GM19397 (cell line): Measurements from ENCODE around the gene TAF6.

Experiments
- ATAC-seq: cut with Tn5 transposase; IDR thresholded peaks from one replicate; pipeline ENCODE4 v1.9.1; 2021; ENCODE audit warnings: mild to moderate bottlenecking, moderate library complexity; ENCODE audit not compliant: unreplicated experiment

Gene TAF6

GRCh38 chr7:100124301-100125230 is 5.4 kb upstream of the TAF6 start:
- no peak for ATAC-seq

- ATAC-seq: no peak
These were observed 3.4 kb upstream of the TAF6 start for GRCh38 chr7:100122568-100122967.

- ATAC-seq: no peak
These were observed 2.9 kb upstream of the TAF6 start for GRCh38 chr7:100122067-100122466.

GRCh38 chr7:100120733-100121036 is 1.5 kb upstream of the TAF6 start:
- no peak for ATAC-seq

- ATAC-seq: peak; percentile 26
These were observed 993 bp upstream of the TAF6 start for GRCh38 chr7:100119970-100120732.

GRCh38 chr7:100118388-100119071 is 628 bp downstream of the TAF6 start:
- ATAC-seq: no peak

- ATAC-seq: no peak
These were observed 4.1 kb downstream of the TAF6 start for GRCh38 chr7:100115026-100115425.

DNA sequence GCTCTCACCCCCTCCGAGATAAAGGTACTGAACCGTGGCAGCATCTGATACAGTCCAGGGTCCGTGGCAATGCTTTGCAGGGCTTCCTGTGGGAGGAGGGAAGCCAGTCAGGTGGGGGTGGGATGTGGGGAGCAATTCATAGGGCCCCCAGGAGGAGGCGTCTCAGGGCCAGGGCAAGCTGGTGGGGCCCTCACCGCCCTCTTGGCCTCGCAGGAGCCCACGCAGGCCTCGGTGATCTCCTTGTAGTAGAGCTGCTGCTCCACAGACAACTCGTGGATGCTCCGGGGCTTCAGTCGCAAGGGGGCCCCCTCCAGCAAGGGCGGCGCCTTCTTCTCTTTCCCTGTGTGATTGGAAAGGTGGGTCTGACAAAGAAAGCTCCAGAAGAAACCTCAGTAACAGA is 7.2 kb downstream of the TAF6 start:
- no peak for ATAC-seq

- ATAC-seq: no peak
These were observed 8.0 kb downstream of the TAF6 start for GRCh38 chr7:100111156-100111555.

DNA sequence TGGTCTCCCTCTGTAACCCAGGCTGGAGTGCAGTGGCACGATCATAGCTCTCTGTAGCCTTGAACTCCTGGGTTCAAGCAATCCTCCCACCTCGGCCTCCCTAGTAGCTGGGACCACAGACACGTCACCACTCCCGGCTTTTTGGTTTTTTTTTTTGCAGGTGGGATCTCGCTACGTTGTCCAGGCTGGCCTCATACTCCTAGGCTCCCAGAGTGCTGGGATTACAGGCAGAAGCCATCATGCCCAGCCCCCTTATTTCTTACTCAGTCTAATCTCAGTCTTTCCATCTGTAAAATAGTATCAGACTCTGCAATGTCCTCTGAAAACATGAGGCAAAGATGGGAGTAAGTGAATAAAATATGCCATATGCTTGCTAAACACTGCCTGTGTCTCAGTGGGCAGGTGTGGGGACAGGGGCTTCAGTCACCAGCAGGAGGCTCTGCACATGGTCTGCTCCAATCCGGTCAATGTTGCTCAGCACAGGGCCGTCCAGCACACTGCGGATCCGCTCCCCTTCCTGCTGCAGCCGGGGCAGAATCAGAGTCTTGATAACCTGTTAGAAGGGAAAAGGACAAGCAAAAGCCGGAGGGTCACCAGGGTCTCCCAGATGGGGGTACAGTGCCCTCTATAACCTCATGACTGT is 9.5 kb downstream of the TAF6 start:
- ATAC-seq: no peak

GRCh38 chr7:100107890-100108289 is 11.3 kb downstream of the TAF6 start:
- ATAC-seq: no peak

DNA sequence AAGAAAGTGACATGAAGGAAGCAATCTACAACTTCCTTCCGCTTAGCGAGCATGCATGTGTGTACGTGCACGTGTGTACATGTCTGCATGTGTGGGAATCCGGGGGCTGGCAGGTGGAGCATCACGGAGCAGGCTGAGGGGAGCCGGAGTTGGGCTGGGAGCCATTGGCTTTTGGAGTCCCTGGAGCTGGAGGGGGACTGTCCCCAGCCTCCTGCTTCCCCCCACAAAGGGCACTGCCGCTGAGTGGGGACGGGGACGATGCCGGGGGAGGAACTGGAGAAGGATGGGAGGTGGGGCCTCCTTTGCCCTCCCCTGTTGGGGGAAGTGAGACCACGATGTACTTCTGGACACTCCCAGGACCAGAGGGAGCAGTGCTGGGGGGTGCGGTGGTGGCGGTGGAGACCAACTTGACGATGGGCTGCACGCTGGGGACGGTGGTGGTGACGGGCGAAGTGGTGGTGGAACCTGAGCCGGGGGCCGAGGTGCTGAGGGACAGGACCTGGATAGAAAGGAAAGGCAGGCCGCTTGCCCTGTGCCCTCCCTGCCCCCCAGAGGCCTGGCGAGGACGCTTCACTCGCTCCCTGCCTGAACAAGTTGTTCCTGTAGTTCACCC is 11.9 kb downstream of the TAF6 start:
- no peak for ATAC-seq

- ATAC-seq: no peak
These were observed 12.5 kb downstream of the TAF6 start for GRCh38 chr7:100106633-100107032.

- ATAC-seq: no peak
These were observed 13.6 kb downstream of the TAF6 start for GRCh38 chr7:100105534-100105933.

DNA sequence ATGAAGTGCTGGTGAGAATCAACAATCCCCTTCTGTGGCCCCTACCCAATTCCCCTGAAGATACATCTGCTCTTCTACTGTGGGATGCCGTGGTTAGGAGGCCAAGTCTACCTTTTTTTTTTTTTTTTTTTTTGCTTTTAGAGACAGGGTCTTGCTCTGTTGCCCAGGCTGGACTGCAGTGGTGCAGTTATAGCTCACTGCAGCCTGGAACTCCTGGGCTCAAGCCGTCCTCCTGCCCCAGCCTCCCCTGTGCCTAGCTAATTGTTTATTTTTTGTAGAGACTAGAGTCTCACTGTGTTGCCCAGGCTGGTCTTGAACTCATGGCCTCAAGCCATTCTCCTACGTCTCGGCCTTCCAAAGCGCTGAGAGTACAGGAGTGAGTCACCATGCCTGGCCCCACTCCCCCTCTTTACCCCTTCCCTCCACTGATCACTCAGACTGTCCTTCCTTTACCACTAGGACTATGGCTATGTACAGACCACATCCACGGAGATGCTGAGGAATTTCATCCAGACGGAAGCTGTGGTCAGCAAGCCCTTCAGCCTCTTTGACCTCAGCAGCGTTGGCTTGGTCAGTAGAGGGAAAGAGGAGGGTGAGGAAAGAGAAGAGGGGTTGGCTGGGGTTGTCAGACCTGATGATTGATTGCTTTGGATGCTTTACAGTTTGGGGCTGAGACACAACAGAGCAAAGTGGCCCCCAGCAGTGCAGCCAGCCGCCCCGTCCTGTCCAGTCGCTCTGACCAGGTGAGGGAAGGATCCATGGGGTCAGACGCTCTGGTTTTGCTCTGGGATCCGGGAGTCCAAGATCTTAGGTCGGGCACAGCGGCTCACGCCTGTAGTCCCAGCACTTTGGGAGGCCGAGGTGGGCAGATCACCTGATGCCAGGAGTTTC is 16.0 kb downstream of the TAF6 start:
- ATAC-seq: no peak

DNA sequence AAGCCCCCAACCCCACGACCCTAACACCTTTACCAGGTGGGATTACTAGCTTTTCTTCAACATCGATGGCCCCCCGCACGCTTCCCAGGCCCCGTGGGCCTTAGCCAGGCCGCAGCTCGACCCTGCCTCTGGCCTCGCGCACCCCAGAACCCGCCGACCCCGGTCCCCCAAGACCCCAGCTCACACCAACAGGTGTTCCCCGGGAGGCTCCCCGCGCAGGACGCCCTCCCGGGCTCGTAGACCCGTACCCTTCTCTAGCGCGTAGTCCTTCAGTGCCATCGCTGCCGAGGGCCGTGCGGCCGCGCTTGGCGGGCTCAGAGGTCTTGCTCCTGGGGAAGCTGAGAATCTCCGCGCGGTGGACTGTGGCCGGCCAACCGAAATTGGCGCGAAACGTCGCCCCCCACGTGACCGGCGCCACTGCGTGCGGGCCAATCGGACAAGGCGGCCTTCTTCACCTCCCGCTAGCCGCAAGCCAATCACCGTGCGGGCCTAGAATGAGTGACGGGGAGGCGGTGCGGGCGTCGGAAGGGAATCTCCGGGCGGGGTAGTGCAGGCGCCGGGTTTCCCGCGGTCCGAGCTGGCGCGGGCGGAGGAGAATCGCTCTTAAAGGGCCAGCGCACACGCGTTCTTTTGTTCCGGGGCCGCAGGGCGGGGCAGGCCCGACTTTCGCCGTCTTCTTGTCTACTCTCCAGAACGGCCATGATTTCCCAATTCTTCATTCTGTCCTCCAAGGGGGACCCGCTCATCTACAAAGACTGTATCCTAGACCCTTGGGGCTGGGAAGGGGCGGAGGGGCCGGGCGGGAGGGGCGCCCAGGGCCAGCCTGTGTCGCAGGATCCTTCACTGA is 17.9 kb downstream of the TAF6 start, which contains the start of the genes AP4M1 and MCM7:
Gene AP4M1 (plus strand): TSS at position 628 of the 847 bp plus-strand sequence. CDS start 72 bp downstream, at position 700.
Gene MCM7 (minus strand): TSS at position 382 of the 847 bp plus-strand sequence. CDS start 103 bp downstream, at position 279.
- ATAC-seq: peak; percentile 83

DNA sequence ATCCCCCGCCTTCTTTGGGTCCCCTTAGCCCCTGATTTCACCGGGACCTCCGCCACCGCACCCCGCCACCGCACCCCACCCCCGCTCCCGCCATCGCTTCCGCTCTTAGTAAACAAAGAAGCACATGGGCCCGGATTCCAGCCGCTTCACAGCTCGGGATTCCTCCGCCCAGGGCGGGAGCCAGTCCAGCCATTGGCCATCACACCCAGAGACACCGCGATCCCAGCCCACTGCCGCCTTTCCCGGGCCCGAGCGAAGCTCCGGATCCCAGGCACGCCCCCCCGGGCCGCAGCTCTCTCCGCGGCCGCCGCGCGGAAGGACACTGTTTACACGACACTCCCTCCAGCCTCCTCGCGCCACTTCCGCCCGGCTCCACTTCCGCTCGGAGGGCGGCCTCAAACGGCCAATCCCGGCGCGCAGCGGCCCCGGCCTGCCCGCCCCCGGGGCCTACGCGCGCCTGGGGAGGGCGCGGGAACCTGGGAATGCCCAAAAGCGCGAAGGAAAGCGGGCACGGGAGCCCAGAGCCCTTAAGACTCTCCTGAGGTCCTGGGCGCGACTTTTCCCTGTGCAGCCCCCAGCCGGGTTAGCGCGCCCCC is 18.6 kb downstream of the TAF6 start:
- ATAC-seq: peak; percentile 65

DNA sequence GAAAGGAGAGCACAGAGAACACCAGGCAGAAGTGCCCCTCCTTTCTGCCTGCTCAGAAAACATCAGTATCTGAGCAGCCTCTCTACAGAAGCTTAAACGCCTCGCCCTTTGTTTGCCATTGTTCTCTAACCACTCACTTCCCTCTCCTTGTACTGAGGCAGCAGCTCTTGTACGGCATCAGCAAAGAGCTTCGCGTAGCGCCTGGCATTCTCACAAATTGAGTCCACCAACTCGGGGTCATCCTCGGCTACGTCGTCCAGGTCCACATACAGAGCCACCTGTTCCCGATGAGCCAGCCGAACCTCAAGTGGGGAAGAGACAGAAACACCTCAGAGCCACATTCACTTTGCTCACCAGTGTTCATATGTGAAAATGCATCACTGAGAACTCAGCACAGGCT is 19.7 kb downstream of the TAF6 start:
- ATAC-seq: no peak
